Thymus (tissue), 11 donors: Measurements from ENCODE around the gene MRPL21. TPM values are rescaled to one million over a fixed set of nuclear protein-coding genes. Genes with fewer than 3 reads are reported as not detected.
A peak's percentile ranks its signal among the peaks of the same experiment; 100 is the strongest.

Experiments
- DNase-seq, 9 donors: peaks; one replicate each; pipeline ENCODE4 v3.0.0-alpha.2; 2013; ENCODE audit warnings: low spot score in 9 of 9, low read depth in 6 of 9, missing footprints in 1 of 9
- H3K27ac ChIP-seq, 2 donors: one replicate each; pipeline ENCODE4 v1.5.1; 2013; ENCODE audit warnings: control low read depth in 1 of 2, low read depth in 1 of 2, low read length in 1 of 2, mild to moderate bottlenecking in 1 of 2, moderate library complexity in 1 of 2
- H3K27me3 ChIP-seq, 2 donors: one replicate each; pipeline ENCODE4 v1.5.1; 2013; ENCODE audit warnings: low read length in 1 of 2; ENCODE audit not compliant: control insufficient read depth in 2 of 2, insufficient read depth in 1 of 2
- H3K36me3 ChIP-seq, 2 donors: one replicate each; pipeline ENCODE4 v1.5.1; 2013; ENCODE audit warnings: low read length in 1 of 2, mild to moderate bottlenecking in 1 of 2, moderate library complexity in 1 of 2; ENCODE audit not compliant: control insufficient read depth in 2 of 2, insufficient read depth in 2 of 2
- H3K4me1 ChIP-seq, 2 donors: one replicate each; pipeline ENCODE4 v1.5.1; 2013; ENCODE audit warnings: low read length in 2 of 2; ENCODE audit not compliant: control insufficient read depth in 2 of 2, insufficient read depth in 2 of 2
- H3K4me3 ChIP-seq, 2 donors: one replicate each; pipeline ENCODE4 v1.5.1; 2013; ENCODE audit warnings: low read length in 2 of 2, control low read depth in 1 of 2, mild to moderate bottlenecking in 1 of 2
- H3K9me3 ChIP-seq, 2 donors: one replicate each; pipeline ENCODE4 v1.5.1; 2013; ENCODE audit warnings: low read length in 1 of 2, mild to moderate bottlenecking in 1 of 2; ENCODE audit not compliant: control insufficient read depth in 2 of 2, insufficient read depth in 1 of 2
- WGBS: extraction: QIAGEN DNeasy Blood & Tissue Kit; methylation state at CpG from one replicate; pipeline ENCODE4 v1.1.7; 2013; 5-methylcytosine and 5-hydroxymethylcytosine counted together
- polyA plus RNA-seq: library from polyadenylated mRNA; stranded (reverse); fragments of 200-250 nt; gene quantifications from one replicate; pipeline ENCODE4 v1.2.3, GENCODE V29; 2013
- total RNA-seq: library from RNA; stranded (reverse); fragments of 120-200 nt; gene quantifications from one replicate; pipeline ENCODE4 v1.2.4, GENCODE V29; 2013
- donor health status: healthy.

The MRPL21 gene
- total and polyA plus RNA-seq, 2 donors: 91.9 to 101 TPM

DNA sequence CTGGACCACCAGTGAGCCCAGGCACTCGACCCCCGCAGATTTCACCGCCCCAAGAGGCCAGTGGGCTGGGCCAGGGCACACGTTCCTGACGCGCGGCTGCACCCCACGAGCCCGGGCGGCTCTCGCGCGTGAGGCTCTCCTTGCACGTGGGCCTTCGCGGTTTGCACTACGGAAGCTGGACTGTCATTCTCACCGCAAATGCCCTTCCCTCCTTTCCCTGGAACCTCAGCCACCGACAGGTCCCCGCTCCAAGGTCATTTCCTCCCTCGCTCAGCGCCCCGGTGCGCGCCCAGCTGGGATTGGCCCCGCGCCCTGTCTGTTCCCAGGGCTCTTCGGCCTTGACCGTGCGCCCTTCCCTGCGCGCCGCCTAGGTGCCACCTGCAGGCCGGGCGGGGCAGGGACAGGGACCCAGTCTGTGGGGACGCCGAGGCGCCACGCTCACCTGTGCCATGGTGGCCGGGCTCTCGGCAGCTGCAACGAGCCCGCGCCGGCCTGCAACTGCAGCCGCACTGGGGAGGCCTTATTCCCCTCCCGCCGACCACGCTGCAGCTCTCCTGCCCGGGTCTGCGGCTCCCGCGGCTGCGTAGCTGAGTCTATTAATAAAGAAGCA is 59.8 kb downstream of the MRPL21 start:
- H3K27ac ChIP-seq: peak overlapping the region; percentile 40 to 53
- H3K4me3 ChIP-seq: peak overlapping the region; percentile 50 to 89
- H3K4me1 ChIP-seq: peaks cover 28 to 48% of the 10 kb centered on the region in 2 donors
- peaks cover 0 to 7% of the 10 kb centered on the region in 2 donors for H3K9me3 ChIP-seq
- H3K27me3 ChIP-seq: peaks cover 2 to 69% of the 10 kb centered on the region in 2 donors
- H3K36me3 ChIP-seq: no peaks in the 10 kb centered on the region
- DNase-seq: peak in 2 of 9 donors; percentile 55 to 73
- 2% methylated on average over 54 of the region's 54 CpGs for WGBS

DNA sequence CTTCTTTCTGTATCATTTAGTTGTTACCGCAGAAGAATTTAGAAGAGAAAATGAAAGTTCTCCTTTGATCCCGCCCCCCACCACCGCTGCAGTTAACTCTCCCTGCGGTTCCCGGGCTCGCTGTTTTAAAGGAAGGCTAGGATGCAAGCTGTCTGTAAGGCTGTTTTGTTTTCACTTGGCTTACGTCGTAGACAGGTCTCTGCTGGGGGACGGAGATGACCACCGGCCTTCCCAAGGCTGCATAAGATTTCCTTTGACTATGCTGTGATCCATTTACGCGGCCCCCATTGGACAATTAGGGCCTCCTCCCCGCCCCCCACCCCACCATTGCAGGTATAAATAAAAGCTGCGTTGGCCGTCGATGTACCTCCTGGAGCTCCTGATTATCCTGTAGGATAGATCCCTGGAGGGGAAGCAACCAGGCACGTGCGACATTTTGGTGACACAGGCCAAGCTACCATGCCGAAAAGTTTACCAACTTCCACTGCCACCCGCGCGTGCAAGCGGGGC is 60.5 kb downstream of the MRPL21 start:
- DNase-seq: peak in 3 of 9 donors; percentile 43 to 75 (median 59)
- WGBS: 2% methylated on average over 23 of the region's 23 CpGs
- H3K27ac ChIP-seq: peak overlapping the region; percentile 36 to 53
- H3K27me3 ChIP-seq: peaks cover 2 to 73% of the 10 kb centered on the region in 2 donors
- peaks cover 32 to 55% of the 10 kb centered on the region in 2 donors for H3K4me1 ChIP-seq
- H3K36me3 ChIP-seq: no peaks in the 10 kb centered on the region
- H3K4me3 ChIP-seq: peak overlapping the region; percentile 50 to 89
- H3K9me3 ChIP-seq: peaks cover 0 to 7% of the 10 kb centered on the region in 2 donors

- H3K9me3 ChIP-seq: peaks cover 0 to 7% of the 10 kb centered on the region in 2 donors
- no peaks in the 10 kb centered on the region for H3K36me3 ChIP-seq
- peaks cover 35 to 60% of the 10 kb centered on the region in 2 donors for H3K4me1 ChIP-seq
- DNase-seq: peak in 1 of 9 donors; percentile 27
- H3K4me3 ChIP-seq: peak overlapping the region; percentile 50 to 89
- H3K27me3 ChIP-seq: peaks cover 2 to 69% of the 10 kb centered on the region in 2 donors
- H3K27ac ChIP-seq: peak overlapping the region; percentile 31 to 52
- WGBS: 14% methylated on average over 25 of the region's 25 CpGs
These were observed 61.1 kb downstream of the MRPL21 start for GRCh38 chr11:68842427-68843051.

DNA sequence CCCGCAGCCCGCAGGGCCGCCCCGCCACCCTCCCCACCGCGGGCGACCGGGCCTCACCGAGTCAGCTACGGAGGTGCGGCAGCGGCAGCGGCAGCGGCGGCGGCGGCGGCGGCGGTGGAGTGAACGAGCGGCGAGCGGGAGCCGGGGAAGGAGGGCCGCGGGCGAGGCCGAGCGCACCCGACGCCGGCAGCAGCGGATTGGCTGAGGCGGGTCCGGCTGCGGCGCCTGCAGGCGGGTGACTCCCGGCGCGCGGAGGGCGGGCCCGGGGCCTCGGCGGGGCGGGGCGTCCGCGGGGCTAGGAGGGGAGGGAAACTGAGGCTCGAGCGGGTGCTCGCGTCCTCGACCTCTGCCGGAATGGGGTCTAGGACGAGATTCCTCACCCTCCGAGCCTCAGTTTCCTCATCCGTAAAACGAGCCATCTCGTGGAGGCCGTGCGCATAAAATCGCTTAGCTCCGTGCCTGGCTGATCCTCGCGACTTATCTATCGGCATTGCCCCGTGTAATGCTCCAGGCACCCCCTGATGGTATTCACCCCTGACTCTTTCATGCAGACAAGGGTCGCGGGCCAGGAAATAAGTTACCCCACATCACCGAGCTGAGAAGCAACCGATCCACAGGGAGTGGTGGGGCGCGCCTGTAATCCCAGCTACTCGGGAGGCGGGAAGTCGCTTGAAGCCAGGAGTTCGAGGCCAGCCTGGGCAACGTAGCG is 61.8 kb downstream of the MRPL21 start, which contains the start of gene CPT1A:
Gene CPT1A (minus strand): TSS at position 199 of the 709 bp plus-strand sequence. CDS start 26,442 bp downstream, outside the sequence.
- H3K27me3 ChIP-seq: peaks cover 2 to 69% of the 10 kb centered on the region in 2 donors
- WGBS: 5% methylated on average over 82 of the region's 82 CpGs
- H3K4me3 ChIP-seq: peak within 1 kb of the TSS; percentile 50 to 89
- H3K9me3 ChIP-seq: peaks cover 0 to 7% of the 10 kb centered on the region in 2 donors
- H3K27ac ChIP-seq: peak within 1 kb of the TSS; percentile 63 to 88
- peak in 2 of 9 donors; percentile 36 to 69 for DNase-seq
- H3K36me3 ChIP-seq: no peaks in the 10 kb centered on the region
- H3K4me1 ChIP-seq: peaks cover 35 to 64% of the 10 kb centered on the region in 2 donors

Other genes starting within 250 kb of the MRPL21 start
- gene GAL, start 219.3 kb downstream of the MRPL21 start, total RNA-seq: 0.42 TPM
- gene GAL, start 219.3 kb downstream of the MRPL21 start, polyA plus RNA-seq: 10.0 TPM
- 2.0 TPM for gene TESMIN, start 152.3 kb downstream of the MRPL21 start, total RNA-seq
- gene TESMIN, start 152.3 kb downstream of the MRPL21 start, polyA plus RNA-seq: 4.6 TPM
- gene CPT1A, start 61.9 kb downstream of the MRPL21 start, total RNA-seq: 7.1 TPM
- gene CPT1A, start 61.9 kb downstream of the MRPL21 start, polyA plus RNA-seq: 19.0 TPM
- 5.2 TPM for gene IGHMBP2, start 59 bp upstream of the MRPL21 start, total RNA-seq
- gene IGHMBP2, start 59 bp upstream of the MRPL21 start, polyA plus RNA-seq: 19.0 TPM
- gene MRGPRD, start 77.2 kb upstream of the MRPL21 start, total RNA-seq: not detected
- 0.05 TPM for gene MRGPRD, start 77.2 kb upstream of the MRPL21 start, polyA plus RNA-seq
- 0.57 TPM for gene MRGPRF, start 109.4 kb upstream of the MRPL21 start, total RNA-seq
- gene MRGPRF, start 109.4 kb upstream of the MRPL21 start, polyA plus RNA-seq: 4.7 TPM
- 5.3 TPM for gene TPCN2, start 145.1 kb upstream of the MRPL21 start, total RNA-seq
- 9.8 TPM for gene TPCN2, start 145.1 kb upstream of the MRPL21 start, polyA plus RNA-seq